Liver (tissue), 9 donors: ENCODE results near the gene WDFY3. TPM values are rescaled to one million over a fixed set of nuclear protein-coding genes. Genes with fewer than 3 reads are reported as not detected.

Source experiments
- DNase-seq: peaks from one replicate; pipeline ENCODE4 v3.0.0-alpha.2; 2017; ENCODE audit warnings: low spot score
- H3K27ac ChIP-seq, 2 donors: one replicate each; pipeline ENCODE4 v1.7.0; 2013; ENCODE audit warnings: inconsistent platforms in 2 of 2, low read length in 2 of 2, control low read depth in 1 of 2, low read depth in 1 of 2, mild to moderate bottlenecking in 1 of 2
- H3K27me3 ChIP-seq, 4 donors: one replicate each; pipeline versions ENCODE4 v1.6.1 to v1.7.0; 2013; ENCODE audit warnings: low read length in 3 of 4, inconsistent platforms in 1 of 4, mild to moderate bottlenecking in 1 of 4, moderate library complexity in 1 of 4; ENCODE audit not compliant: control insufficient read depth in 4 of 4, insufficient read depth in 4 of 4
- H3K36me3 ChIP-seq, 4 donors: one replicate each; pipeline versions ENCODE4 v1.6.1 to v1.7.0; 2013; ENCODE audit warnings: low read length in 3 of 4, mild to moderate bottlenecking in 3 of 4, low read depth in 1 of 4, moderate library complexity in 1 of 4; ENCODE audit not compliant: control insufficient read depth in 4 of 4, insufficient read depth in 3 of 4
- H3K4me1 ChIP-seq, 4 donors: one replicate each; pipeline versions ENCODE4 v1.6.1 to v1.7.0; 2013; ENCODE audit warnings: low read length in 3 of 4, mild to moderate bottlenecking in 3 of 4, moderate library complexity in 1 of 4; ENCODE audit not compliant: control insufficient read depth in 4 of 4, insufficient read depth in 4 of 4
- H3K4me3 ChIP-seq, 3 donors: one replicate each; pipeline versions ENCODE4 v1.6.1 to v1.7.0; 2013; ENCODE audit warnings: low read length in 3 of 3, control low read depth in 1 of 3, low read depth in 1 of 3, mild to moderate bottlenecking in 1 of 3
- H3K9ac ChIP-seq, 2 donors: one replicate each; pipeline ENCODE4 v1.7.0; 2013; ENCODE audit warnings: low read length in 2 of 2, mild to moderate bottlenecking in 2 of 2, moderate library complexity in 2 of 2, control low read depth in 1 of 2, low read depth in 1 of 2
- H3K9me3 ChIP-seq, 4 donors: one replicate each; pipeline versions ENCODE4 v1.6.1 to v1.7.0; 2013; ENCODE audit warnings: low read length in 3 of 4; ENCODE audit not compliant: control insufficient read depth in 4 of 4
- ATF3 ChIP-seq: IDR thresholded peaks from 2 replicates; pipeline ENCODE4 v1.6.1; 2016; ENCODE audit warnings: antibody characterized with exemption
- CTCF ChIP-seq: fragments of 150-350 bp; IDR thresholded peaks from 2 replicates; pipeline ENCODE4 v1.5.1; 2017; ENCODE audit warnings: improper control_type of control experiment, low read depth, low read length; ENCODE audit not compliant: missing input control
- EGR1 ChIP-seq, 2 donors: IDR thresholded peaks; 2 replicates each; pipeline ENCODE4 v1.6.1; 2016 to 2018; ENCODE audit warnings: antibody characterized with exemption in 2 of 2, low read depth in 2 of 2
- FOXA1 ChIP-seq: IDR thresholded peaks from 2 replicates; pipeline ENCODE4 v1.6.1; 2016; ENCODE audit warnings: antibody characterized with exemption
- FOXA2 ChIP-seq: IDR thresholded peaks from 2 replicates; pipeline ENCODE4 v1.6.1; 2016; ENCODE audit warnings: antibody characterized with exemption
- GABPA ChIP-seq, 2 donors: IDR thresholded peaks in 1 of 2; conservative IDR thresholded peaks in 1 of 2; 2 replicates each; pipeline ENCODE4 v1.6.1; 2016; ENCODE audit warnings: antibody characterized with exemption in 2 of 2, mild to moderate bottlenecking in 1 of 2, moderate library complexity in 1 of 2
- HNF4A ChIP-seq, 2 donors: conservative IDR thresholded peaks; 2 replicates each; pipeline ENCODE4 v1.6.1; 2016; ENCODE audit warnings: antibody characterized with exemption in 2 of 2, mild to moderate bottlenecking in 2 of 2
- HNF4G ChIP-seq: IDR thresholded peaks from 2 replicates; pipeline ENCODE4 v1.6.1; 2016; ENCODE audit warnings: antibody characterized with exemption
- JUND ChIP-seq, 2 donors: IDR thresholded peaks; 2 replicates each; pipeline ENCODE4 v1.6.1; 2016; ENCODE audit warnings: antibody characterized with exemption in 2 of 2
- MAX ChIP-seq: IDR thresholded peaks from 2 replicates; pipeline ENCODE4 v1.6.1; 2016; ENCODE audit warnings: antibody characterized with exemption
- NR2F2 ChIP-seq: IDR thresholded peaks from 2 replicates; pipeline ENCODE4 v1.6.1; 2016; ENCODE audit warnings: antibody characterized with exemption
- RAD21 ChIP-seq, 2 donors: IDR thresholded peaks; 2 replicates each; pipeline ENCODE4 v1.6.1; 2016; ENCODE audit warnings: antibody characterized with exemption in 2 of 2, mild to moderate bottlenecking in 2 of 2
- REST ChIP-seq: IDR thresholded peaks from 2 replicates; pipeline ENCODE4 v1.6.1; 2016; ENCODE audit warnings: antibody characterized with exemption, mild to moderate bottlenecking
- RXRA ChIP-seq, 2 donors: IDR thresholded peaks; 2 replicates each; pipeline ENCODE4 v1.6.1; 2017 to 2018; ENCODE audit warnings: antibody characterized with exemption in 2 of 2, mild to moderate bottlenecking in 1 of 2
- SP1 ChIP-seq: IDR thresholded peaks from 2 replicates; pipeline ENCODE4 v1.6.1; 2018; ENCODE audit warnings: antibody characterized with exemption, mild to moderate bottlenecking
- TAF1 ChIP-seq: conservative IDR thresholded peaks from 2 replicates; pipeline ENCODE4 v1.6.1; 2016; ENCODE audit warnings: antibody characterized with exemption, mild to moderate bottlenecking
- YY1 ChIP-seq: IDR thresholded peaks from 2 replicates; pipeline ENCODE4 v1.6.1; 2016; ENCODE audit warnings: antibody characterized with exemption, mild to moderate bottlenecking
- ZBTB33 ChIP-seq: IDR thresholded peaks from 2 replicates; pipeline ENCODE4 v1.6.1; 2016; ENCODE audit warnings: antibody characterized with exemption
- WGBS: extraction: QIAGEN DNeasy Blood & Tissue Kit; methylation state at CpG from one replicate; pipeline ENCODE4 v1.1.7; 2013; 5-methylcytosine and 5-hydroxymethylcytosine counted together
- polyA plus RNA-seq, 2 donors: library from polyadenylated mRNA; stranded (reverse) in 1 of 2; unstranded in 1 of 2; fragments of 200-250 nt in 1 of 2; fragments of >200 nt in 1 of 2; fragmentation: Nextera tagmentation in 1 of 2; extraction: Ambion mirVana in 1 of 2; gene quantifications; one replicate each; pipeline versions ENCODE4 v1.2.1 to v1.2.3, GENCODE V29; 2013 to 2015
- total RNA-seq, 2 donors: library from RNA; depleted of rRNA; stranded (reverse); fragments of >200 nt; gene quantifications; one replicate each; pipeline ENCODE4 v1.2.3, GENCODE V29; 2014
- donor health status: healthy.
- donor health status: healthy.
- donor health status: healthy.
- donor health status: healthy.
- donor health status: healthy.

WDFY3 gene
- total and polyA plus RNA-seq, 4 donors, result 3.2 to 50.5 (median 19.2) TPM

- Histone ChIP-seq H3K27me3 (no peaks in the 10 kb centered on the region), H3K4me1 (no peaks in the 10 kb centered on the region), H3K36me3 (peaks cover 3 to 32% (median 27%) of the 10 kb centered on the region in 4 donors), H3K27ac (no peak overlapping the region), H3K4me3 (no peak overlapping the region), H3K9me3 (no peaks in the 10 kb centered on the region), H3K9ac (no peak overlapping the region)
- TF ChIP-seq GABPA (IDR thresholded peaks at IDR 0.05 in 1 of 2, conservative IDR thresholded peaks at IDR 0.05 in 1 of 2) (no peak), FOXA1 (no peak), MAX (no peak), CTCF (no peak), YY1 (no peak), HNF4G (no peak), EGR1 (IDR thresholded peaks at IDR 0.05; ENCODE audit: low read depth in 2 of 2) (no peak), RAD21 (IDR thresholded peaks at IDR 0.05) (no peak), ZBTB33 (no peak), FOXA2 (no peak), REST (no peak), ATF3 (no peak), HNF4A (conservative IDR thresholded peaks at IDR 0.05) (no peak), SP1 (no peak), RXRA (IDR thresholded peaks at IDR 0.05) (no peak), NR2F2 (no peak), TAF1 (no peak)
- no peak for DNase-seq
Observed at GRCh38 chr4:84689197-84689596, 277.3 kb downstream of the WDFY3 start.

GRCh38 chr4:84688605-84689004 lies 277.9 kb downstream of the WDFY3 start:
- Histone ChIP-seq H3K9me3 (no peaks in the 10 kb centered on the region), H3K36me3 (peaks cover 3 to 38% (median 29%) of the 10 kb centered on the region in 4 donors), H3K4me3 (no peak overlapping the region), H3K27ac (no peak overlapping the region), H3K27me3 (no peaks in the 10 kb centered on the region), H3K9ac (no peak overlapping the region), H3K4me1 (no peaks in the 10 kb centered on the region)
- WGBS, result 95% methylated on average over 5 of the region's 5 CpGs
- no peak for DNase-seq
- TF ChIP-seq RAD21 (IDR thresholded peaks at IDR 0.05) (no peak), MAX (no peak), TAF1 (no peak), JUND (IDR thresholded peaks at IDR 0.05) (no peak), HNF4A (conservative IDR thresholded peaks at IDR 0.05) (no peak)
